Glutamatergic neuron (in vitro differentiated cells): ENCODE data around the gene APOM. TPM values are rescaled to one million over a fixed set of nuclear protein-coding genes. Genes with fewer than 3 reads are reported as not detected.

Source experiments
- DNase-seq: peaks from one replicate; pipeline ENCODE4 v3.0.0; 2022
- H3K27ac Mint-ChIP-seq: one replicate; pipeline ENCODE4 v1.8.0; 2020; ENCODE audit warnings: mild to moderate bottlenecking, mixed read lengths, inconsistent platforms; ENCODE audit not compliant: unreplicated experiment
- H3K27me3 Mint-ChIP-seq: one replicate; pipeline ENCODE4 v1.8.0; 2020; ENCODE audit warnings: mild to moderate bottlenecking, moderate library complexity, mixed read lengths, inconsistent platforms; ENCODE audit not compliant: unreplicated experiment
- H3K36me3 Mint-ChIP-seq: one replicate; pipeline ENCODE4 v1.8.0; 2020; ENCODE audit warnings: mild to moderate bottlenecking, mixed read lengths, inconsistent platforms; ENCODE audit not compliant: unreplicated experiment
- H3K4me1 Mint-ChIP-seq: one replicate; pipeline ENCODE4 v1.8.0; 2020; ENCODE audit warnings: mild to moderate bottlenecking, low read depth, mixed read lengths, inconsistent platforms; ENCODE audit not compliant: unreplicated experiment
- H3K4me3 Mint-ChIP-seq: one replicate; pipeline ENCODE4 v1.8.0; 2020; ENCODE audit warnings: mild to moderate bottlenecking, mixed read lengths, inconsistent platforms; ENCODE audit not compliant: unreplicated experiment
- H3K9me3 Mint-ChIP-seq: one replicate; pipeline ENCODE4 v1.8.0; 2020; ENCODE audit warnings: mild to moderate bottlenecking, moderate library complexity, mixed read lengths, inconsistent platforms; ENCODE audit not compliant: unreplicated experiment
- CTCF ChIP-seq: fragments of 200-600 bp; sonication (generic); IDR thresholded peaks from one replicate; pipeline ENCODE4 v1.5.0; 2021; ENCODE audit not compliant: partially characterized antibody, unreplicated experiment
- total RNA-seq: library from RNA; stranded (reverse); fragmentation: NEBNext Ultra II Directional; extraction: Animal tissue kit (Norgen Biotek cat#: 25700); gene quantifications from one replicate; pipeline ENCODE4 v1.2.1, GENCODE V29; 2021; ENCODE audit not compliant: unreplicated experiment

Gene APOM
- total RNA-seq, 1 donor from 2014 or later = 1.5 TPM

- TF ChIP-seq CTCF = no peak
- peaks cover 20% of the 10 kb centered on the region for H3K27me3 Mint-ChIP-seq
- H3K4me1 Mint-ChIP-seq = no peaks in the 10 kb centered on the region
- no peak for DNase-seq
- H3K9me3 Mint-ChIP-seq = peaks cover 3% of the 10 kb centered on the region
- H3K4me3 Mint-ChIP-seq = no peak overlapping the region
- H3K36me3 Mint-ChIP-seq = peaks cover 6% of the 10 kb centered on the region
- no peak overlapping the region for H3K27ac Mint-ChIP-seq
These were observed 22.2 kb upstream of the APOM start for GRCh38 chr6:31633447-31633846.

- peaks cover 20% of the 10 kb centered on the region for H3K27me3 Mint-ChIP-seq
- H3K36me3 Mint-ChIP-seq = peaks cover 6% of the 10 kb centered on the region
- no peak for TF ChIP-seq CTCF
- H3K9me3 Mint-ChIP-seq = peaks cover 3% of the 10 kb centered on the region
- H3K4me1 Mint-ChIP-seq = no peaks in the 10 kb centered on the region
- no peak for DNase-seq
- H3K4me3 Mint-ChIP-seq = peak overlapping the region; percentile 42
- no peak overlapping the region for H3K27ac Mint-ChIP-seq
These were observed 21.6 kb upstream of the APOM start for GRCh38 chr6:31634131-31634530.

GRCh38 chr6:31634969-31635575 lies 20.6 kb upstream of the APOM start:
- Mint-ChIP-seq H3K27me3 (peaks cover 20% of the 10 kb centered on the region), H3K9me3 (peaks cover 3% of the 10 kb centered on the region), H3K36me3 (peaks cover 6% of the 10 kb centered on the region), H3K27ac (no peak overlapping the region), H3K4me3 (peak overlapping the region; percentile 52), H3K4me1 (no peaks in the 10 kb centered on the region)
- TF ChIP-seq CTCF = no peak
- no peak for DNase-seq

GRCh38 chr6:31636698-31637596 lies 18.7 kb upstream of the APOM start:
- Mint-ChIP-seq H3K36me3 (no peaks in the 10 kb centered on the region), H3K4me3 (peak overlapping the region; percentile 49), H3K27me3 (peaks cover 15% of the 10 kb centered on the region), H3K9me3 (peaks cover 4% of the 10 kb centered on the region), H3K27ac (no peak overlapping the region), H3K4me1 (no peaks in the 10 kb centered on the region)
- no peak for DNase-seq
- no peak for TF ChIP-seq CTCF

- H3K4me1 Mint-ChIP-seq = no peaks in the 10 kb centered on the region
- no peak for TF ChIP-seq CTCF
- H3K27ac Mint-ChIP-seq = peak overlapping the region; percentile 25
- peaks cover 4% of the 10 kb centered on the region for H3K9me3 Mint-ChIP-seq
- H3K36me3 Mint-ChIP-seq = no peaks in the 10 kb centered on the region
- no peak for DNase-seq
- H3K4me3 Mint-ChIP-seq = no peak overlapping the region
- peaks cover 11% of the 10 kb centered on the region for H3K27me3 Mint-ChIP-seq
These were observed 16.7 kb upstream of the APOM start for GRCh38 chr6:31639043-31639442.
